Measurements from ENCODE around the gene CCDC137. TPM values are rescaled to one million over a fixed set of nuclear protein-coding genes. Genes with fewer than 3 reads are reported as not detected.

CCDC137 gene
- total RNA-seq, 4 donors from 2014 or later, result 19.7 to 35.2 (median 28.3) TPM

DNA sequence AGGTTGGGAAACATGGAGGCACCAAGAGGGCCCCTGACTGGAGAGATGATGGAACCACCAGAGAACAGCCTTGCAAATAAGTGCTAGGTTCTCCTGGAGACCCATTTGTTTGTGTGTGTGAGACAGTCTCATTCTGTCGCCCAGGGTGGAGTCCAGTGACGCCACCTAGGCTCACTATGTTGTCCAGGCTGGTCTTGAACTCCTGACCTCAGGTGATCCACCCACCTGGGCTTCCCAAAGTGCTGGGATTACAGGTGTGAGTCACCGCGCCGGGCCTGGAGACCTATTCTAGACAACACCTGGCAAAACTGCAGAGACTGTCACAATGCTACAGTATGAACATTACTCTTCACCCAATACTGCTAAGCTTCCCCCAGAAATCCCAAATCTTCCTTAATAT, 31.1 kb upstream of the CCDC137 start:
- H3K4me3 ChIP-seq (ENCODE audit: low read depth, poor library complexity, severe bottlenecking), result no peak overlapping the region
- 53 to 55% methylated on average over 5 of the region's 5 CpGs for WGBS, 2 donors
- TF ChIP-seq, protein P1, sequence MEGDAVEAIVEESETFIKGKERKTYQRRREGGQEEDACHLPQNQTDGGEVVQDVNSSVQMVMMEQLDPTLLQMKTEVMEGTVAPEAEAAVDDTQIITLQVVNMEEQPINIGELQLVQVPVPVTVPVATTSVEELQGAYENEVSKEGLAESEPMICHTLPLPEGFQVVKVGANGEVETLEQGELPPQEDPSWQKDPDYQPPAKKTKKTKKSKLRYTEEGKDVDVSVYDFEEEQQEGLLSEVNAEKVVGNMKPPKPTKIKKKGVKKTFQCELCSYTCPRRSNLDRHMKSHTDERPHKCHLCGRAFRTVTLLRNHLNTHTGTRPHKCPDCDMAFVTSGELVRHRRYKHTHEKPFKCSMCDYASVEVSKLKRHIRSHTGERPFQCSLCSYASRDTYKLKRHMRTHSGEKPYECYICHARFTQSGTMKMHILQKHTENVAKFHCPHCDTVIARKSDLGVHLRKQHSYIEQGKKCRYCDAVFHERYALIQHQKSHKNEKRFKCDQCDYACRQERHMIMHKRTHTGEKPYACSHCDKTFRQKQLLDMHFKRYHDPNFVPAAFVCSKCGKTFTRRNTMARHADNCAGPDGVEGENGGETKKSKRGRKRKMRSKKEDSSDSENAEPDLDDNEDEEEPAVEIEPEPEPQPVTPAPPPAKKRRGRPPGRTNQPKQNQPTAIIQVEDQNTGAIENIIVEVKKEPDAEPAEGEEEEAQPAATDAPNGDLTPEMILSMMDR (IDR thresholded peaks at IDR 0.05), result no peak
- TF ChIP-seq POLR2A (IDR thresholded peaks at IDR 0.05), result no peak
- no peak for DNase-seq (ENCODE audit: low spot score in 2 of 2)
- intact Hi-C loops (cut with DNase I; ENCODE audit: low total_unique reads), result no loop called here

DNA sequence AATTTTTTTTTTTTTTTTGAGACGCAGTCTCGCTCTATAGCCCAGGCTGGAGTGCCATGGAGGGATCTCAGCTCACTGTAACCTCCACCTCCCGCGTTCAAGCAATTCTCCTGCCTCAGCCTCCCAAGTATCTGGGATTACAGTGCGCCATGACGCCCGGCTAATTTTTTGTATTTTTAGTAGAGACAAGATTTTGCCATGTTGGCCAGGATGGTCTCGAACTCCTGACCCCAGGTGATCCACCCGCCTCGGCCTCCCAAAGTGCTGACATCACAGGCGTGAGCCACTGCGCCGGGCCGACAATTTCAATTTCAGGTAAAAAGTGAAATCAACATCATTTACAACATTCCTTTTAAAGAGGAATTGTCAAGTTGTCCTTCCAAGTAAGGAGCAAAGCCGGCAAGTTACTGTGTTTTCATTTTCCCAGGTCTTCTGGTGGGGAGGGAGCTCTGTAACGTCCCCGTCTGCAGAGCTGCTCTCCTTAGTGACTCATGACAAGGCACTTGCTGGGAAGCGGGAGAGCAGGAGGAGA, 30.5 kb upstream of the CCDC137 start:
- H3K4me3 ChIP-seq (ENCODE audit: low read depth, poor library complexity, severe bottlenecking), result peak overlapping the region; percentile 58
- 37 to 39% methylated on average over 18 of the region's 18 CpGs for whole genome bisulfite sequencing, 2 donors
- intact Hi-C loops (cut with DNase I; ENCODE audit: low total_unique reads), result no loop called here
- DNase-seq (ENCODE audit: low spot score in 2 of 2), result no peak
- TF ChIP-seq, protein P1 (IDR thresholded peaks at IDR 0.05), result no peak
- TF ChIP-seq POLR2A (IDR thresholded peaks at IDR 0.05), result no peak

DNA sequence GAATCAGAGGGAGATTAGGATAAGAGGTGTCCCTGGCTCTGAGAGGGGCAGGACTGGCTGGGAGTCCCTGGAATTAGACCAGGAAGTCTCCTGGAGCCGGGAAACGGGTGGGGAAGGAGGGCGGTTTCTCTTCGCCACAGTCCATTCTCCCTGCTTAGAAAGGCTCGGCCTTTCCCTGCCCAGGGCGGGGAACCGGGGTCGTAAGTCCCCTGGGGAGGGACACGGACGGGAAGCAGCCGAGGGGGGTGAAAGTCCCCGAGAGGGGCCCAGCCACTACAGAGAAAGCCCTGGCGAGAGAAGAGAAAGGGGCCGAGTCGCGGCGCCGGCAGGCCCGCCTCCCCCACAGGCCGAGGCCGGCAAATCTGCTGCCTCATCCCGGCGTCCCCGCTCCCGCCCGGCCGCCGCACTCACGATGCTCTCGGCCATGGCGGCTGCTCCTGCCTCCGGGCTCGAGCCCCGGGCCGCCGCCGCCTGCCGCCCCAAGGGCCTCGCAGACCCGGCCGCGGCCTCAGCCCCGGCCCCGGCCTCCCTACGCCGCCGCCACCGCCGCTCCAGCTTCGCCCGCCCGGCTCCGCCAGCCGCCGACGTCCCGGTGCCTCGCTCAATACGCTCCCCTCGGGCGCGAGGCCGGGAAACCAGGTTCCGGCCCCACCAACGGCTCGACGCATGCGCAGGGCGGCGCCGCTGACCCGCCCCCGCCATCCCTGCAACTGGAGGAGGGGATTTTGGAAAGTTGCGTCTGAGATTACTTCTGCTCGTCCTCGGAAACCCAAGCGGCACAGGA, 29.8 kb upstream of the CCDC137 start, which contains the start of the genes NPLOC4 and TSPAN10:
Gene NPLOC4 (minus strand): TSS at position 608 of the 784 bp plus-strand sequence. CDS start 182 bp downstream, at position 426.
Gene TSPAN10 (plus strand): TSS at position 692 of the 784 bp plus-strand sequence. CDS start 5,217 bp downstream, outside the sequence.
- intact Hi-C loops (cut with DNase I; ENCODE audit: low total_unique reads), result no loop called here
- peak; percentile 77 to 97 for DNase-seq (ENCODE audit: low spot score in 2 of 2)
- TF ChIP-seq, protein P1 (IDR thresholded peaks at IDR 0.05), result no peak
- TF ChIP-seq POLR2A (IDR thresholded peaks at IDR 0.05), result no peak
- H3K4me3 ChIP-seq (ENCODE audit: low read depth, poor library complexity, severe bottlenecking), result peak within 1 kb of the TSS; percentile 58
- WGBS, 2 donors, result 1 to 2% methylated on average over 21 to 27 of the region's 77 CpGs

DNA sequence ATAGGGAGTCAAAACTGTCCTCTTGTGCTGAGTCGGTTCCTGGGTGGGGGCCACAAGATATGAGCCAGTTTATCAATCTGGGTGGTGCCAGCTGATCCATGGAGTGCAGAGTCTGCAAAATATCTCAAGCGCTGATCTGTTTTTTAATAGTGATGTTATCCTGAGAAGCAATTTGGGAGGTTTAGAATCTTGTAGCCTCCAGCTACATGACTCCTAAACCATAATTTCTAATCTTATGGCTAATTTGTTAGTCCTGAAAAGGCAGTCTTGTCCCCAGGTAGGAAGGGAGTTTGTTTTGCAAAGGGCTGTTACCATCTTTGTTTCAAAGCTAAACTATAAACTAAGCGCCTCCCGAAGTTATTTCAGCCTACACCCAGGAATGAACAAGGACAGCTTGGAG, 27.9 kb upstream of the CCDC137 start:
- WGBS, 2 donors, result 49 to 56% methylated on average over 4 of the region's 4 CpGs
- no peak overlapping the region for H3K4me3 ChIP-seq (ENCODE audit: low read depth, poor library complexity, severe bottlenecking)
- TF ChIP-seq, protein P1 (IDR thresholded peaks at IDR 0.05), result no peak
- no peak for TF ChIP-seq POLR2A (IDR thresholded peaks at IDR 0.05)
- no peak for DNase-seq (ENCODE audit: low spot score in 2 of 2)
- intact Hi-C loops (cut with DNase I; ENCODE audit: low total_unique reads), result no loop called here

DNA sequence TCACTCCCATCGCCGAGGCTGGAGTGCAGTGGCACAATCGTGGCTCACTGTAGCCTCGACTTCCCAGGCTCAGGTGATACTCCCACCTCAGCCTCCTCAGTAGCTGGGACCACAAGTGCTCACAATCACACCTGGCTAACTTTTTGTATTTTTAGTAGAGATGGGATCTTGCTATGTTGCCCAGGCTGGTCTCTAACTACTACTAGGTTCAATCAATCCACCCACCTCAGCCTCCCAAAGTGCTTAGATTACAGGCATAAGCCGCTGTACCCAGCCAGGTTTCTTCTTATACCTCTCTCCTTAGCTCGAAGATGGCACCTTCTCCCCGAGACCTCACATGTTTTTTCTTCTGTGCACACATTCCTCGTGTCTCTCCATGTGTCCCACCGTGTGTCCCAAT, 26.5 kb upstream of the CCDC137 start:
- intact Hi-C loops (cut with DNase I; ENCODE audit: low total_unique reads), result no loop called here
- WGBS, 2 donors, result 91 to 94% methylated on average over 9 of the region's 9 CpGs

More for the DNA sequence above, 26.5 kb upstream of the CCDC137 start:
- TF ChIP-seq POLR2A (IDR thresholded peaks at IDR 0.05), result no peak
- TF ChIP-seq, protein P1 (IDR thresholded peaks at IDR 0.05), result no peak
- no peak for DNase-seq (ENCODE audit: low spot score in 2 of 2)
- H3K4me3 ChIP-seq (ENCODE audit: low read depth, poor library complexity, severe bottlenecking), result no peak overlapping the region

Data from lower leg skin (tissue), 4 donors.